GM18861 (cell line): ENCODE results near the gene BIRC7.

Source experiments
- ATAC-seq: cut with Tn5 transposase; IDR thresholded peaks from one replicate; pipeline ENCODE4 v1.9.1; 2021; ENCODE audit not compliant: unreplicated experiment

BIRC7 gene, protein sequence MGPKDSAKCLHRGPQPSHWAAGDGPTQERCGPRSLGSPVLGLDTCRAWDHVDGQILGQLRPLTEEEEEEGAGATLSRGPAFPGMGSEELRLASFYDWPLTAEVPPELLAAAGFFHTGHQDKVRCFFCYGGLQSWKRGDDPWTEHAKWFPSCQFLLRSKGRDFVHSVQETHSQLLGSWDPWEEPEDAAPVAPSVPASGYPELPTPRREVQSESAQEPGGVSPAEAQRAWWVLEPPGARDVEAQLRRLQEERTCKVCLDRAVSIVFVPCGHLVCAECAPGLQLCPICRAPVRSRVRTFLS

DNA sequence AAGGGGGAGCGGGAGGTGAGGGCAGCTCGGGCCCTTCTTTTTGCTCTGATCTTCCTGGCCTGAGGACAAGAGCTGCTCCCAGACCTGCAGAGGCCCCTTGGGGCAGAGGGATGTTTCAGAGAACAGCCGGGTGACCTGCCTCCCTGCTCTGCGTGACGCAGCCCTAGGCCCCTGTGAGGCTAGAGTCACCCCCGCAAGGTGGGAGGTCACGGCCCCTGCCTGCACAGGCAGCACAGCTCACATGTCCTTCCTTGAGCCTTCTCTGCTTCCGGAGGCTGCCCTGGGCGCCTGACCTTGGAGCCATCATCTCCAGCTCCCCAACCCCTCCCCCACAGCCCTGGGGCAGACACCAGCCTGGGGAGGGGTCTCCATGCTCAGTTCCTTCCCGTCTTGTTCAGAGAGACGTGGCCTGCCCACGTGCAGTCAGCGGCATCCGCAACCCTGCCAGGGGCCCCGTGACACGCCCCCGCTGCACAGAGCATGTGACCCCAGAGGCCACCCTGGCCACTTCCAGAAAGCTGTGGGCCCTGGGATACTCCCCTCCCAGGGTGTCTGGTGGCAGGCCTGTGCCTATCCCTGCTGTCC, at the start of gene BIRC7:
Gene BIRC7, plus strand, starts transcription at position 507 of the 585 bp plus-strand sequence. CDS start 192 bp downstream, outside the sequence.
- ATAC-seq: no peak

DNA sequence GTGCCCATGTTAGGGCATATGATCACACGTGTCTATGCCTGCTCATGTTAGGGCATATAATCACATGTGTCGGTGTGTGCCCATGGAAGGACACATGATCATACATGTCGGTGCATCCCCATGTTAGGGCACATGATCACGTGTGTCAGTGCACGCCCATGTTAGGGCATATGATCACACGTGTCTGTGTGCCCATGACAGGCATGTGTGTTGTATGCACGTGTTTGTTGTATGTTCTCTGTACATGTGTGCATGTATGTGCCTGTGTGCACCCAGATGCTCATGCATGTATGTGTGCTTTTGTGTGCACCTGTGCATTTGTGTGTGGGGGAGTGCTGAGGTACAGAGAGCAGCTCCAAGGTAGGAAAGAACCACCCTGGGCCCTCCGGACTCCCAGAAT, 49.6 kb upstream of the BIRC7 start:
- ATAC-seq: no peak

DNA sequence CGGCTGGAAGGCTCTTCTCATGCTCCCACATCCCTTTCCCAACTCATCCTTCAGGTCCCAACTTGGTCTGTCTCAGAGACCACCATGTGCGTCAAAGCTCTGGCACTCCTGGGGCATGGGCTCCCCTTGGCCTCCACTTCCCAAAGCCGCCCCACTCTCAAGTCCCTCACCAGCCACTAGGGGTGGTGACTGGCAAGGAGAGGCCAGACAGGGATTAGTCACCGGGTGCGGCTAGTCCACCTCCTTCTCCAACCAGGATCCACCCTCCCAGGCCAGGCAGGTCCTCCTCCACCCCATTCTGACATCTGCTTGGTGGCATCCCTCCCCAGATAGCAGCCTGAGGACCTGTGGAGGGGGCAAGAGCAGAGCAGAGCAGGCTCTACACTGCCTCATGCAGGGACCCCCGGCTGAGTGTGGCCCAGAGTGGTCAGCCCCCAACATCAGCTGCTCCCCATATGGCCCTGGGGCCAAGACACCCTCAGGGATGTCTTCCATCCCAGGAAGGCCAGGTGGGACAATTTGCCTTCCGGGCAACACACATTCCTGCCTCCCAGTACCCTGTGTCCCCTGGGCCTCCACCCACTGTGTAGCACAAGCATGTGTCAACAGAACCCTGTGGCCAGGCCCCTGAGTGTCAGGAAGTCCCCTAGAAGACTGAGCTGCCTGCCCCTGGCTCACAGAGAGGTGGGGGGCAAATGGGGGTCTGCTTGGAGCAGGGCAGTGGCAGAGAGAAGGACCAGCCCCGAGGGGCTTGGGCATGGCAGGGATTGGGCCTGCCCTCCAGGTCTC, 49.0 kb upstream of the BIRC7 start:
- no peak for ATAC-seq

DNA sequence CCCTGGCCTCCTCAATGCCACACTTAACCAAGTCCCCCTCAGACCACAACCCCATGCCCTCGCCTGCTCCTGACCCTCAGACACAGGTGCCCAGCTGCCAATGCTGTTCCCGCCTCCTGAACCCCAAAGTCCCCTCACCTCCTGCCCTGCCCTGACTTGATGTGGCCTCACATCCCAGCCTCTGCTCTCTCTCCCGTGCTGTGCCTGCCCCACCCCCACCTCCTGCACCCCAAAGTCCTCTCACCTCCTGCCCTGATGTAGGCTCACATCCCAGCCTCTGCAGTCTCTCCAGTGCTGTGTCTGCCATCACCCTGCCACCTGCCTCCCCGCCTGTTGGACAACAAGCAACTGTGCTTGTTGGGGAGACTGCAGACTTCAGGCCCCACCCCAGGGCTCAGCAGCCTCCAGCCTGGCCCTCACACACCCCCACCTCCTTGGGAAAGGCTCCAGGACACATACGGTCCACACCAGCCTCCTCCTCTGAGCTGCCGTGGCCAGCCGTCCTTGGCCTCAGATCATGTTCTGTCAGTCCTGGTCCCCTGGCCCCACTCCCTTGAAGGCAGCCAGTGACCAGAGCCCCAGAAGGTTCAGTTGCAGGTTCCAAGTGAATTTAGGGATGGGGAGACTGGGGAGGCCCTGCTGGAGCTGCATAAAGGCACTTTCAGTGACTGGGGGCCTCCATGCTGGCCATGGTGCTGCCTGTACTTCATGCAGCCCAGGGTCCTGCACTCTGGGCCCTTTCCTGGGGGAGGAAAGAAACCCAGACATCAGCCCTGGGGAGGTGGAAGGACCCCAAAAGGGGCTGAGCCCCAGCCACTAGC, 48.2 kb upstream of the BIRC7 start:
- ATAC-seq: no peak

DNA sequence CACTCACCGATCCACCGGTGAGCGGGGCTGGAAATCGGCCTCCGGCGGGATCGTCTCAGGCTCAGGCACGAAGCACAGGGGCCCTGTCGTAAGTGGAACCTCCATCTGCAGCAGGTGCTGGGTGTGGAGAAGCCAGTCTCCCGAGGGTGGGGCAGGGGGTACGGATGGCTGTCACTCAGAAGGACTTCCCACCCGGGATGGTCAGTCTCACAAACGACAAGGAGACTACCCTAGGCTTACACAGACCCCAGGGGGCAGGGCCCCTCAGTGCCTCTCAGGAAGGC, 47.6 kb upstream of the BIRC7 start:
- no peak for ATAC-seq

DNA sequence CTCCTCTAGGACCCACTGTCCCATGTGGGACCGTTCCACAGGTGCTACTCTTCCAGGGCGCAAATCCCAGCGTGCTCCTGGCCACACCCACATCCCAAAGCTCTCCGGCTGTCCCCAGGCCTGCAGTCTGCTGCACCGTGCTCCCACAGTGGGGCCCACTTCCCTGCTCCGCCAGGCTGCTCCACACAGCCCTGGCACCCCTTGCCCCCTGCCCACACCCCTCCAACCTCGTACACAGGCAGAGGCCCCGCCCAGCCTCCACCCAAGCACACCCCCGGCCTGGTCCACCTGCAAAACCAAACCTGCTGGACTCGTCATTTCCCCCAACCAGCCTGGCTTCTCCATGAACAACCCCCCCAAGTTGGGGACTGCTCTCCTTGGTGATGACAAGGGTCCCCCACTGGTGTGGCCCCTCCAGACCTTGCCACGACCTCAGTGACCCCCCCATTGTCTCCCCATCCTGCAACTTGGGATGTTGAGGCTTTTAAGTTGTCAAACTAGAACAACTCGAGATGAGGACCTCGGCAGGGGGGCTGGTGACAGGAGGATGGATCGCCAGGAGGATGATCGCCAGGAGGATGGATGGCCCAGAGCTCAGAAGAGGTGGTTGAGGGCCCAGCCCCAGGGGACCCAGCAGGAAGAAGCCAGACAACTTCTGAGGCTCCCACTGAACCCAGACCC, 46.9 kb upstream of the BIRC7 start:
- ATAC-seq: no peak

DNA sequence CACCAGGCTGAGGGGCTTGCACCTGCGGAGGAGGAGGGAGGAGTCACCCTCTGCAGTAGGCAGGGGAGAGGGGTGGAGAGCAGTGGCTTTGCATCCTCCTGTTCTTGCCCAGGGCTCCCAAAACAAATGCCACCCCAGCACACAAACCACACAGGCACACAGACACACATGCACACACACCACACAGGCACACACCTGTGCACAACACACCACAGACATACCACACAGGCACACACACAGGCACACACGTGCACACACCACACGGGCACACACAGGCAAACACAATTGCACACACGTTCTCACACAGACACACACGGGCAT, 46.4 kb upstream of the BIRC7 start:
- ATAC-seq: no peak

DNA sequence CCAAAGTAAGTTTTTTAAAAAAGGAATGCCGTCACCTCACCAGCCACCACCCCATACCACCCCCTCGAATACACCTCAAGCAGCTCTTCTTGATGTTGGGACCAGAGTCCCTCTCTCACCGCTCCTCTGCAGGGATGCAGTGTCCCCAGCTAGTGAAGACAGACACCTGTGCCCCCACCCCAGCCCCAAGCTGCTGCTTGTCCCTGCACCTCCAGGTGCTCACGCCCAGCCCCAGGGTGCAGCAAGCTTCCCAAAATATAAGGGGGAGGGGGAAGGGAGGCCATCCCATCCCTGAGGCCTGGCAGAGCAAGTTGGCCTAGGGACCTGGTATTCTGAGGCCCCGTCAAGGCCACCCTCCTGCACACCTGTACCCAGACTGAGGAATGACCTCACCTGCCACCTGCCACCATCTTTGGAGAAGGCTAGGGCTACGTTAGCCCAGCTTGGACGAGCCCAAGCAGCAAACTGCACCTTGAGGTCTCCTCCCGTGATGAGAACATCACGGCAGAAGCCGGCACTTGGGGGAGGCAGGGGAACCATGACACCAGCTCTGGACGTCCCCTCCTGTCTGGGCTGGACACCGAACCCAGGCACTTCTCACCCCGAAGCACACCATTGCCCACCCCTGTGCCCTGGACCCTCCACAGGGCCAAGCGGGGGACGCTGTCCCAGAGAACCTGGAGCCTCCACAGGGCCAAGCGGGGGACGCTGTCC, 45.7 kb upstream of the BIRC7 start:
- no peak for ATAC-seq

DNA sequence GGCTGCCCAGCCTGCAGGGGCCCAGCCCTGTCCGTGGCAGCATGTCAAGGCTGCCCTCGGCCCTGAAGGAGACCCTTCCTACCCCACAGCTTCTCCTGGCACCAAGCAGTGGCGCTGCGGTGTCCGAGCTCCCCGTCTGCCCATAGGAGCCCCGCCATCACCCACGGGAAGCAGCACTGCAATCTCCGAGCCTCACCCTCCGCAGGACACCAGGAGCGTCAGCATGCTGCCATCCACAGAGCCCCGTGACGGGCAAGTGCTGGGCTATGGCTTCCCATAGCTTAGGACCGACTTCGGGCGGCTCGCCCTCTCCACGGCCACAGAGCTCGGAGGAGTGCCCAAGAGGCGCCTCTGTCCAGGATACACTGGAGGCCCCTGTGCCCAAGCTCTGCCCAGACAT, 44.9 kb upstream of the BIRC7 start:
- ATAC-seq: no peak

DNA sequence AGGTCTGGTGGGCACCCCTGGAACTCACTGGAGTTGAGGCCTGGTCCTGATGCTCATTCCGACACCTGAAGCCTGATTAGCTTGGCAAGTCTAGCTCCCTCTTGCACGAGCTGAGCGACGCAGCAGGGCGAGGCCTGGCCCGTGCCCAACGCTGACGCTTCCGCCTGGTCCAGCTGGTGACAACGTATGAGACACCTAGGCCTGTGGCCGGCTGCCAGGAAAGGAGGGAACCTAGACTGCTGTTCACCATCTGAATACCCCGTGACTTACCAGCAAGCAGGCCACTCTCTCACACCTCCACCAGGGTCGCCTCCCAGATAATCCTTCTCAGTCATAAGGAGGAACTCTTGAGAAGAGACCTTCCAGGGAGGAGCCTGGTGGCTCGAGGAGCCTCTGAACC, 44.3 kb upstream of the BIRC7 start:
- no peak for ATAC-seq

DNA sequence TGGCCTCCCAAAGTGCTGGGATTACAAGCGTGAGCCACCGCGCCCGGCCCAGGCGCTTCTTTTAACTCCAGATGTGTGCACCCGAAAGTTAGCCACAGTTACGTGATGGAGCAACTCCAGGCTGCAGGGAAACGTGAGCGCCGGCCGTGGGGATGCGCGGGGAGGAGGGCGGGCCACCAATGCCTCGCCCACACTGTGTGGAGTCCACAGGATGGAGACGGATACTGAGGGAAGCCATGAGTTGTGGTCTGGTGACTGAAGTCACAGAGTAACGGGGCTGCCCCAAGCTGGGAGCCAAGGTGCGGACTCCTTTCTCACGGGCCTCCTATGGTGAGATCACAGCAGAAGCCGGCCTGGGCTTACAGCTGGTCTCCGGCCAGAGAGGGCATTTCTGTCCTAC, 43.0 kb upstream of the BIRC7 start:
- no peak for ATAC-seq

DNA sequence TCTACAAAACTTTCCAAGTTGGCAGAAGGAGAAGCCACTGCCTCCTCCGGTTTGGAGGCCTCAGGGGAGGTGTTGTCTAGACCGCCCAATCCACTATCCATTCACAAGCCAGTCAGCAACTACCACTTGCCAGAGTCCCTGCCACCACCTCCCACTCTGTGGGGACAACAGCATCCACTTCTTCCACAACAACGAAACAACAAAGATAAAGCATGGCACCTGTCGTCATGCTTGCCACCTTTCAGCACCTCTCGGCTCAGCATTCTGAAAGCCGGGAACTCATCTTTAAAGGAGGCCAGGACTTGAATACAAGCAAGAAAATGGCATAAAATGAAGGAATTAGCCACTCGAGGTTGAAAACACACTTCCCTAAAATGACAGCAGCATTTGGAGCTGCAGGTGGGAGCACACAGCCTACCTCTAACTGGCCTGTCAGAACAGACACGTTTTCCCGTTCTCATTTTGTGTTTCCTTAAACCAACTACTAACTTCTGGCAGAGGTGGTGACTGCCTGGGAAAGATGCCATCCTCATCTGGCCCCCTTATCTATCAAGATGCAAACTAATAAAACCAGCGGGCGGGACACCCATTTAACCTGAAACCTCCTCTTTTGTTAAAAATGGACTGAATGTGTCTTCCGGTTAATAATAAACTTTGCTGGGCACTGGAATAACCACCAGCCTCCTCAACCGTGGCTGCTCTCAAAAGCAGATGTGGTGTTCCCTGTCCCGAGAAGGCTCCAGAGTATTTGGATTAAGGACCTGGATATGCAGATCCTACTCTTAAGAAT, 41.5 kb upstream of the BIRC7 start:
- ATAC-seq: no peak

DNA sequence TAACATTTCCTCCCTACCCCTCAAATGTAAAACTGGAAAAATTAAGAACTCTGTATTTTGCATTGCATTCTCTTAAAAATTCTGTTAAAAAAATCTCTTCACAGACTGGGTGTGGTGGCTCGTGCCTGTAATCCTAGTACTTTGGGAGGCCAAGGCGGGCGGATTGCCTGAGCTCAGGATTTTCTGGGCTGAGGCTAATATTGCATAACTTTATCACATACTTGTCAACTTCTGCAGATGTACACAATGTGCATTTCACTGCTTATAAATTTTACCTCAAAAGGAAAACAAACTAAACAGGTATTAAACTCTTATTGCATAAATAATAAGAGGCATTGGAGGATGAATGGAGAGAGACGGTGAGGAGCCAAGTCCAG, 40.9 kb upstream of the BIRC7 start:
- no peak for ATAC-seq

DNA sequence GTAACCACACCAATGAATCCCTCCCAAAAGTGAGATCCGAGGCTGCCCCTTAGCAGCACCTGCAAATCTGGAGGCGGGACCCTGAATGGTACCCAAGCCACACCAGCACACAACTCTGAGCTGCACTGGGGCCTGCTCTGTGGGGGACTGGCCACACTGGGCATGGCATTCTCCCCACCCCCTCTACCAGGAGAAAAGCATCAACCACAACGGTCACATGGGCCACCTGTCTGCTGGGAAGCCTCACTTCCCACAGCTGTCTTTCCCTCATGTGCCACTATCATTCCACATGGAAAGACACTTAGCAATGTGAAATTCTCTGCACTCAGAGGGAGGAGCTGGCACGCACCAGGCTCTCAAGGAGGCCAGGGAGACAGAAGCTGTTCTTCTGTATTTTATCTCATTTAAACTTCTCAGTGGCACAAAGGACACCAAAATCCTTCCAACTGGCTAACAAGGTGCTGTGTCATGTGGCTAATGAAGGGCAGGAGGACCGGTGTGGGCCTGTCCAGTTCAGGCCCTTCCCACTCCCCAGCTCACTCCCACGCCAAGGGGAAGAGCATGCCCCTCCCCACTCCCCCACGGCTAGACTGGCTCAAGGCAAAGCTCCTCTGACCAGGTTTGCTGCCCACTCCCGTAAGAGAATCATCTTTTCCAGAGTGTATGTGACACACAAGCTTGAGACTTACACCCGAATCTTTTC, 38.8 kb upstream of the BIRC7 start:
- no peak for ATAC-seq

DNA sequence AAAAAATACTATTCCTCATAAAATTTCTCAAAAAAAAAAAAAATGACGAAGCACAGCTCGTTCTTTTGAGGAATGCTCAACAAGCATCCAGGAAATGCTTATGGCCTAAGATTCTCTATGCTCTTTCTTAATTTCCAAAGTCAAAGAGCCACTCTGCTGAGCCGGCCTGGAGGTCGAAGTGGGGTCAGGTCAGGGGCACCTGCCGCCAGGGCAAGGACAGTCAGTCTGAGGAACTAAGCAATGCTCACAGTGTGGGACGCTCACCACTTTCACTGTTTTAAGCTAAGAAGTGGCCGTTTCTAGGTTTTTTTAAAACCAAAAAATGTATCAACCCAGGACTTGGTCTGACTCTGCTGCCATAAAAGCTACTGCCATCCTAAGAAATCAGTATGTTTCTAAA, 37.1 kb upstream of the BIRC7 start:
- ATAC-seq: no peak

DNA sequence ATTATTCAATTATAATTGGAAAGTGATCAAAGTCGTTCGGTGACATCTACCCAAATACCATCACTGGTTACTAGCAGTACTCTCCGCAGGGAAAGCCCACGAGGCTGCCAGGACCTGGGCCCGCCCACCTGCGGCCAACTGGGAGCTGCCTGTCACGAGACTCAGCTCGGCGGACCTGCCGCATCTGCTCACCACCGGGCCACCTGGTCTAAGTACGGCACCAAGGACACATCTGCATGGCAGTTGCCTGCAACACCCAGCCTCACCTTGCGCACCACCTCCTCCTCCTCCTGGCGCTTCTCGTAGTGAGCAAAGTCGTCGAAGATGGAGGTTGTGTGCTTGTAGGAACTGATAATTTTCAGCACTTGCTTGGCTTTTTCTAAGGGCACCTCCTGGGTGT, 33.7 kb upstream of the BIRC7 start:
- ATAC-seq: no peak

DNA sequence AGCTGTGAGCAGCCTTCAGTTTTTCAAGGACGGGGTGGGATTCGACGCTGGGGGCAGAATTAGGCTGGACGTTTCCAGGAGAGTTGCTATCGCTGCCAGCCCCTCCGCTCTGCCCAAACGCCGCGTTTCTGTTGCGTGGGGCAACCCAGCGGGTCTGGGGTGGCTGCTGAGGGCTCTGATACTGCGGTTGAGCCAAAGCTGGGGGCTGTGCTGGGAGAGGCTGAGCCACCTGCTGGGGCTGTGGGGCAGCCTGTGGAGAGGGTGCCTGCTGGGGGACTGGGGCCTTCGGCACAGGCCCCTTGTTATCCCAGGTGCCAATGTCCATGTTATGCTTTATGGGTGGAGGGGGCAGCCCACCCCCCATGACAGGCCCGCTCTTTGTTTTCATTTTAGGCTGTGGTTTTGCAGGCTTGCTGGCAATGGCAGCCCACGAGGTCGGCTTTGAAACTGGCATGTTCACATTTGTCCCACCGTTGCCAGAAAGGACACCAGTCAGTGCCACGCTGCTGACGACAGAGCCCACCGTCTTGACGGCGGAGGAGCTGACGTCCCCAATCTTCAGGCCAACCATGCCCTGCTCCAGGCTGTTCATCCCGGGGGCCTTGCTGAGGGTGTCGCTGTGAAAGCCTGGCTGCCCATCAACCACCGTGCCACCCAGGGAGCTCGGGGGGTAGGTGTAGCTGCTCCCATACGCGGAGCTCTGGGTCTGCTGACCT, 32.7 kb upstream of the BIRC7 start:
- no peak for ATAC-seq

DNA sequence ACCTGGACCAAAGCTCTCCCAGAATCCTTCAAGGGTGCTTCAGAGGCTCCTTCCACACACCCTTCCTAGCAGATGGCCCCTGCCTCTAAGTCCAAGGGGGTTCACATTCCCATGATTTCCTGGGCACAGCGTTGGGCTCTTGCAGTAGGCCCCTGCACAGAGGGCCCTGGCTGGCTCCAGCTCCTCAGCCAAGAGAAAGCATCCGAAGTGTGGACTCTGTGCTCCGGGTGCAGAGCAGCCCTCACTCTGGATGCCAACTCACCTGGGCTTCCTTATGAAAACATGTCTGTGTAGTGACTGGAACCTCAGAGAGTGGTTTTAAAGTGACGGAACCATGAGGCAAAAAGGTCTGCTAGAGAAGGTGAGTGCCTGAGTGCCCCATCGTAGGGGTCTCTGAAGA, 31.3 kb upstream of the BIRC7 start:
- ATAC-seq: no peak

DNA sequence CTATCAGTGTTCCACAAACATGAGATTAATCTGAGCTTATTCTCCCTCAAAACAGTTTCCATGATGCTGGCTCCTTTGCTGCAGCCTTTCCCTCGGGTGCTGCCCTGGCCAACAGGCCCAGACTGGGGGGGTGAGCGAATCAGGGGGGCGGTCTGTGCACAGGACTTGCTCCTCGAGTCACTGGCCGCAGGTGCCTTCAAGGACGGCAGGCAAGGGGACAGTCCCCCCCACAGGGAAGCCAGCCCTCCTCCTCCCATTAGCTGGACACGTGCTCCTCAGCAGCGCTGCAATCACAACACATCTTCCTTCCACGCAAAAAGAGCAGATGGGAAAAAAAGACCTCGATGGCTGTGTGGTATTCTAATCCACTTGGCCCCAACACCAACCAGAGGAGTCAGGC, 29.8 kb upstream of the BIRC7 start:
- no peak for ATAC-seq
